ENCODE measurements around the gene PNMA8A. TPM values are rescaled to one million over a fixed set of nuclear protein-coding genes. Genes with fewer than 3 reads are reported as not detected.
A peak's percentile ranks its signal among the peaks of the same experiment; 100 is the strongest.

Gene PNMA8A
- total RNA-seq, 6 experiments from 2014 or later, result 0.06 to 0.26 (median 0.23) TPM; not detected in 2

DNA sequence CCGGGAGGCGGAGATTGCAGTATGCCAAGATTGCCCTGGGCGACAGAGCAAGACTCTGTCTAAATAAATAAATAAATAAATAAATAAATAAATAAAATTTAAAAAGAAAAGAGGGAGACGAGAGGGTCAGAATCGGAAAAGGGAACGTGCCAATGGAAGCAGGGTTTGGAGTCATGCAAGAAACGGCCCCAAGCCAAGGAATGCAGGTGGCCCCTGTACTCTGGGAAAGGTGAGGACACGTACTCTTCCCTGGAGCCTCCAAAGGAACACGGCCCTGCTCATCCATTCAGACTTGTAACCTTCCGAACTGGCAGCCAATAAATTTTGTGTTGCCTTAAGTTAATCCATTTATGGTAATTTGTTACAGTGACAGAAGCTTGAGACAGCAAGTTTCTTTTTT lies 22.8 kb downstream of the PNMA8A start:
- ATAC-seq, result no peak
- WGBS (ENCODE audit: insufficient coverage, low coverage, low lambda C conversion rate, missing lambda C conversion rate), result 84% methylated on average over 8 of the region's 10 CpGs
- intact Hi-C loops (cut with DNase I), result no loop called here
- Histone ChIP-seq H3K36me3 (no peaks in the 10 kb centered on the region), H3K4me1 (no peaks in the 10 kb centered on the region), H3K4me3 (no peak overlapping the region), H3K27ac (no peak overlapping the region), H3K9me3 (no peaks in the 10 kb centered on the region), H3K27me3 (no peaks in the 10 kb centered on the region)
- no peak for DNase-seq
- TF ChIP-seq, protein P1, sequence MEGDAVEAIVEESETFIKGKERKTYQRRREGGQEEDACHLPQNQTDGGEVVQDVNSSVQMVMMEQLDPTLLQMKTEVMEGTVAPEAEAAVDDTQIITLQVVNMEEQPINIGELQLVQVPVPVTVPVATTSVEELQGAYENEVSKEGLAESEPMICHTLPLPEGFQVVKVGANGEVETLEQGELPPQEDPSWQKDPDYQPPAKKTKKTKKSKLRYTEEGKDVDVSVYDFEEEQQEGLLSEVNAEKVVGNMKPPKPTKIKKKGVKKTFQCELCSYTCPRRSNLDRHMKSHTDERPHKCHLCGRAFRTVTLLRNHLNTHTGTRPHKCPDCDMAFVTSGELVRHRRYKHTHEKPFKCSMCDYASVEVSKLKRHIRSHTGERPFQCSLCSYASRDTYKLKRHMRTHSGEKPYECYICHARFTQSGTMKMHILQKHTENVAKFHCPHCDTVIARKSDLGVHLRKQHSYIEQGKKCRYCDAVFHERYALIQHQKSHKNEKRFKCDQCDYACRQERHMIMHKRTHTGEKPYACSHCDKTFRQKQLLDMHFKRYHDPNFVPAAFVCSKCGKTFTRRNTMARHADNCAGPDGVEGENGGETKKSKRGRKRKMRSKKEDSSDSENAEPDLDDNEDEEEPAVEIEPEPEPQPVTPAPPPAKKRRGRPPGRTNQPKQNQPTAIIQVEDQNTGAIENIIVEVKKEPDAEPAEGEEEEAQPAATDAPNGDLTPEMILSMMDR (IDR thresholded peaks at IDR 0.05), result no peak
- no peak for TF ChIP-seq POLR2A (IDR thresholded peaks at IDR 0.05)

DNA sequence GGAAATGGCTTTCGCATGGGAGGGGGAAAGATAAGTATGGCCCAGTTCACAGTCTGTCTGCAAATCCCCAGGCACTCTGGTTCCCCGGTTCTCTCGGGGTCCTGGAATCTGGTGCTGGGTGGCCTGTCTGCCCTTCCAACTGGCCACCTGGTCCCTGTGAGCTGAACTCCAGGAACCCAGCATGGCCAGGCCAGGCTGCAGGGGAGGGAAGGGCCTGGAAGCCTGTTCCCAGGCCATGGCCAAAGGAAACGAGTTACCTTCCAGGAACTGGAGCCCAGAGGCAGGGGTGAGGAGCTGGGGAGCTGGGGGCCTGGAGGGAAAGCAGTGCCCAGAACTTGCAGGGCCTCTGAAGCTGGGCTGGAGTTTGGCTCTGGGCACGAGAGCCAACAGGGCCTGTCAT lies 23.5 kb downstream of the PNMA8A start:
- TF ChIP-seq, protein P1 (IDR thresholded peaks at IDR 0.05), result no peak
- no peak for TF ChIP-seq POLR2A (IDR thresholded peaks at IDR 0.05)
- Histone ChIP-seq H3K4me1 (no peaks in the 10 kb centered on the region), H3K9me3 (no peaks in the 10 kb centered on the region), H3K27me3 (no peaks in the 10 kb centered on the region), H3K27ac (no peak overlapping the region), H3K4me3 (no peak overlapping the region), H3K36me3 (no peaks in the 10 kb centered on the region)
- ATAC-seq, result peak in 1 of 4 donors; percentile 16
- WGBS (ENCODE audit: insufficient coverage, low coverage, low lambda C conversion rate, missing lambda C conversion rate), result 43% methylated on average over 1 of the region's 5 CpGs
- no peak for DNase-seq
- intact Hi-C loops (cut with DNase I), result no loop called here

GRCh38 chr19:46447006-46447405 lies 24.4 kb downstream of the PNMA8A start:
- Histone ChIP-seq H3K36me3 (no peaks in the 10 kb centered on the region), H3K27ac (no peak overlapping the region), H3K27me3 (no peaks in the 10 kb centered on the region), H3K4me1 (no peaks in the 10 kb centered on the region), H3K9me3 (no peaks in the 10 kb centered on the region), H3K4me3 (no peak overlapping the region)
- DNase-seq, result no peak
- TF ChIP-seq, protein P1 (IDR thresholded peaks at IDR 0.05), result no peak
- TF ChIP-seq POLR2A (IDR thresholded peaks at IDR 0.05), result no peak
- intact Hi-C loops (cut with DNase I), result no loop called here
- WGBS (ENCODE audit: insufficient coverage, low coverage, low lambda C conversion rate, missing lambda C conversion rate), result 22% methylated on average over 3 of the region's 3 CpGs
- no peak for ATAC-seq

GRCh38 chr19:46446021-46446420 lies 25.3 kb downstream of the PNMA8A start:
- WGBS (ENCODE audit: insufficient coverage, low coverage, low lambda C conversion rate, missing lambda C conversion rate), result 65% methylated on average over 9 of the region's 15 CpGs
- ATAC-seq (no peak), DNase-seq (no peak)
- Histone ChIP-seq H3K36me3 (no peaks in the 10 kb centered on the region), H3K27me3 (no peaks in the 10 kb centered on the region), H3K4me3 (no peak overlapping the region), H3K27ac (no peak overlapping the region), H3K4me1 (no peaks in the 10 kb centered on the region), H3K9me3 (no peaks in the 10 kb centered on the region)
- intact Hi-C loops (cut with DNase I), result no loop called here
- TF ChIP-seq POLR2A (IDR thresholded peaks at IDR 0.05), result no peak
- TF ChIP-seq, protein P1 (IDR thresholded peaks at IDR 0.05), result no peak

Data from right lobe of liver (tissue), 6 donors.